Prostate gland (tissue), 2 donors: ENCODE measurements around the gene WDR55. TPM values are rescaled to one million over a fixed set of nuclear protein-coding genes. Genes with fewer than 3 reads are reported as not detected.

Experiments
- DNase-seq: peaks from one replicate; pipeline ENCODE4 v3.0.0-alpha.2; 2019; ENCODE audit warnings: low spot score
- H3K27ac ChIP-seq, 2 donors: fragments of 200-600 bp; sonication (generic); 2 replicates each; pipeline ENCODE4 v1.5.1; 2017 to 2019
- H3K27me3 ChIP-seq: fragments of 200-600 bp; sonication (generic); replicated peaks from 2 replicates; pipeline ENCODE4 v1.5.1; 2019; ENCODE audit not compliant: insufficient read depth
- H3K36me3 ChIP-seq, 2 donors: fragments of 200-600 bp; sonication (generic); 1 replicate in 1 of 2; 2 replicates in 1 of 2; pipeline versions ENCODE4 v1.5.1 to v1.8.1; 2017 to 2019
- H3K4me1 ChIP-seq: fragments of 200-600 bp; sonication (generic); replicated peaks from 2 replicates; pipeline ENCODE4 v1.5.1; 2019
- H3K4me3 ChIP-seq, 2 donors: fragments of 200-600 bp; sonication (generic); 2 replicates each; pipeline ENCODE4 v1.5.1; 2017 to 2019
- H3K9me3 ChIP-seq: fragments of 200-600 bp; sonication (generic); 2 replicates; pipeline ENCODE4 v1.5.1; 2017
- CTCF ChIP-seq, 4 experiments: fragments of 200-600 bp in 2 of 4; fragments of 450-650 bp in 2 of 4; sonication (generic) in 2 of 4; IDR thresholded peaks; 1 replicate in 3 of 4; 2 replicates in 1 of 4; pipeline ENCODE4 v1.5.1; 2016 to 2019; ENCODE audit warnings: antibody characterized with exemption in 4 of 4, mild to moderate bottlenecking in 2 of 4, moderate library complexity in 2 of 4
- POLR2A ChIP-seq: fragments of 450-650 bp; IDR thresholded peaks from one replicate; pipeline ENCODE4 v1.6.1; 2016; ENCODE audit warnings: antibody characterized with exemption, mild to moderate bottlenecking
- POLR2AphosphoS5 ChIP-seq: sonication (generic); formaldehyde crosslinking; IDR thresholded peaks from one replicate; pipeline ENCODE4 v1.6.1; 2017; ENCODE audit warnings: antibody characterized with exemption
- WGBS: methylation state at CpG from one replicate; pipeline ENCODE4 v1.1.5; 2018; 5-methylcytosine and 5-hydroxymethylcytosine counted together
- intact Hi-C: fragments of 100-400 bp; cut with DNase I; formaldehyde crosslinking; loops from one replicate; pipeline ENCODE4 v1.14.2; 2022
- total RNA-seq, 2 donors: library from RNA; depleted of rRNA; stranded (reverse); fragments of >200 nt; gene quantifications; one replicate each; pipeline ENCODE4 v1.1.0, GENCODE V29; 2016

Gene WDR55
- total RNA-seq, 2 donors from 2014 or later: 23.2 to 26.2 TPM

GRCh38 chr5:140639148-140639981 is 25.3 kb upstream of the WDR55 start, which contains the start of gene TMCO6:
Gene TMCO6 (plus strand): TSS chr5:140639451. CDS start chr5:140639528, 77 bp downstream.
- H3K9me3 ChIP-seq: no peaks in the 10 kb centered on the region
- H3K27me3 ChIP-seq: no peaks in the 10 kb centered on the region
- peak; percentile 89 for TF ChIP-seq POLR2AphosphoS5
- TF ChIP-seq POLR2A: peak; percentile 83
- TF ChIP-seq CTCF (IDR thresholded peaks at IDR 0.05): peak; percentile 24 to 66 (median 57)
- DNase-seq: peak; percentile 97
- H3K4me3 ChIP-seq: peak within 1 kb of the TSS; percentile 58 to 68
- H3K4me1 ChIP-seq: no peaks in the 10 kb centered on the region
- peak within 1 kb of the TSS; percentile 84 to 85 for H3K27ac ChIP-seq
- H3K36me3 ChIP-seq: peaks cover 0 to 3% of the 10 kb centered on the region in 2 donors
- under 1% methylated on average over 51 of the region's 63 CpGs for WGBS
- intact Hi-C loops: loop anchor here (5.0 to 10.0 kb wide), 3 partner anchors 92 to 265 kb away; partner anchors contain the start of genes ANKHD1 and EIF4EBP3

- 85% methylated on average over 8 of the region's 8 CpGs for WGBS
- no peaks in the 10 kb centered on the region for H3K9me3 ChIP-seq
- H3K27me3 ChIP-seq: no peaks in the 10 kb centered on the region
- peaks cover 7% of the 10 kb centered on the region for H3K4me1 ChIP-seq
- peaks cover 0 to 6% of the 10 kb centered on the region in 2 donors for H3K36me3 ChIP-seq
- DNase-seq: no peak
- TF ChIP-seq POLR2AphosphoS5: no peak
- TF ChIP-seq CTCF (IDR thresholded peaks at IDR 0.05): no peak
- TF ChIP-seq POLR2A: no peak
- no peak overlapping the region for H3K27ac ChIP-seq
- H3K4me3 ChIP-seq: no peak overlapping the region
- intact Hi-C loops: no loop called here
Measured at GRCh38 chr5:140641716-140642115, 23.0 kb upstream of the WDR55 start.

GRCh38 chr5:140642718-140643117 is 22.0 kb upstream of the WDR55 start:
- no peaks in the 10 kb centered on the region for H3K9me3 ChIP-seq
- H3K27ac ChIP-seq: no peak overlapping the region
- no peaks in the 10 kb centered on the region for H3K27me3 ChIP-seq
- 51% methylated on average over 3 of the region's 3 CpGs for WGBS
- H3K36me3 ChIP-seq: peaks cover 0 to 6% of the 10 kb centered on the region in 2 donors
- peaks cover 8% of the 10 kb centered on the region for H3K4me1 ChIP-seq
- H3K4me3 ChIP-seq: no peak overlapping the region
- intact Hi-C loops: no loop called here
- TF ChIP-seq POLR2AphosphoS5 (no peak), POLR2A (no peak), CTCF (IDR thresholded peaks at IDR 0.05) (no peak)
- DNase-seq: no peak

GRCh38 chr5:140647042-140647419 is 17.7 kb upstream of the WDR55 start:
- intact Hi-C loops: loop anchor here (5.0 kb wide), 1 partner anchor 85 kb away; the partner anchor contains the start of genes APBB3 and SLC35A4
- Histone ChIP-seq H3K27ac (peak overlapping the region; percentile 56 to 66), H3K36me3 (peaks cover 0 to 6% of the 10 kb centered on the region in 2 donors), H3K4me3 (peak overlapping the region; percentile 62 to 81), H3K9me3 (no peaks in the 10 kb centered on the region), H3K27me3 (no peaks in the 10 kb centered on the region), H3K4me1 (peaks cover 8% of the 10 kb centered on the region)
- TF ChIP-seq CTCF (IDR thresholded peaks at IDR 0.05) (no peak), POLR2A (no peak), POLR2AphosphoS5 (no peak)
- WGBS: under 1% methylated on average over 26 of the region's 27 CpGs
- no peak for DNase-seq
